ENCODE results near the gene CLEC16A. TPM values are rescaled to one million over a fixed set of nuclear protein-coding genes. Genes with fewer than 3 reads are reported as not detected.

Gene CLEC16A
- total RNA-seq, 1 donor from 2014 or later, result 57.6 TPM

DNA sequence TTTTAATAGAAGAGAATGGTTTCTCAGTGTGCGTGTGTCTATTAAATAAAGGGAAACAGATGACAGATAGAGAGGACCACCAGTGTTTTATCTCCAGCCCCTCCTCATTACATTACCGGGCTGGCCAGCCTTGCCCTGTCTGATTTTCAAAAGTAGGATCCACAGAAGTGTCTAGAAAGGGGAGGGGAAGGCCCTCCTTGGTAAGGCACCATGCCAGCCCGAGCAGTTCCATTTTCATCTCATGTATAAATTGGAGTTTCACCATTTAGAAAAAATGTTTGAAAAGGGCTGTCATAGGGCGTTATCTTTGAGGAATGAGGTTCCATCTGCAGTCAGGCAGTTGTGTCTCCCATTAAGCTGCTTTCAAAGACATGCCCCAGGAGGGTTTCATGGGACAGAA is 214.9 kb downstream of the CLEC16A start:
- no peak for ATAC-seq (ENCODE audit: low read depth)
- Mint-ChIP-seq H3K36me3 (ENCODE audit: low read depth) (peaks cover 23% of the 10 kb centered on the region), H3K4me3 (no peak overlapping the region), H3K27ac (no peak overlapping the region), H3K27me3 (no peaks in the 10 kb centered on the region), H3K4me1 (peaks cover 13% of the 10 kb centered on the region), H3K9me3 (no peaks in the 10 kb centered on the region)
- CTCF ChIA-PET, result no interaction called here
- no peak for DNase-seq
- TF ChIP-seq, protein P1, sequence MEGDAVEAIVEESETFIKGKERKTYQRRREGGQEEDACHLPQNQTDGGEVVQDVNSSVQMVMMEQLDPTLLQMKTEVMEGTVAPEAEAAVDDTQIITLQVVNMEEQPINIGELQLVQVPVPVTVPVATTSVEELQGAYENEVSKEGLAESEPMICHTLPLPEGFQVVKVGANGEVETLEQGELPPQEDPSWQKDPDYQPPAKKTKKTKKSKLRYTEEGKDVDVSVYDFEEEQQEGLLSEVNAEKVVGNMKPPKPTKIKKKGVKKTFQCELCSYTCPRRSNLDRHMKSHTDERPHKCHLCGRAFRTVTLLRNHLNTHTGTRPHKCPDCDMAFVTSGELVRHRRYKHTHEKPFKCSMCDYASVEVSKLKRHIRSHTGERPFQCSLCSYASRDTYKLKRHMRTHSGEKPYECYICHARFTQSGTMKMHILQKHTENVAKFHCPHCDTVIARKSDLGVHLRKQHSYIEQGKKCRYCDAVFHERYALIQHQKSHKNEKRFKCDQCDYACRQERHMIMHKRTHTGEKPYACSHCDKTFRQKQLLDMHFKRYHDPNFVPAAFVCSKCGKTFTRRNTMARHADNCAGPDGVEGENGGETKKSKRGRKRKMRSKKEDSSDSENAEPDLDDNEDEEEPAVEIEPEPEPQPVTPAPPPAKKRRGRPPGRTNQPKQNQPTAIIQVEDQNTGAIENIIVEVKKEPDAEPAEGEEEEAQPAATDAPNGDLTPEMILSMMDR (IDR thresholded peaks at IDR 0.05), result no peak
- intact Hi-C loops (cut with micrococcal nuclease), result no loop called here
- POLR2A ChIA-PET, result interaction anchor here (0.6 to 0.9 kb wide), 3 partner anchors 8 to 843 kb away, joined by 3 to 9 read pairs (median 3); no protein-coding TSS in a partner anchor

DNA sequence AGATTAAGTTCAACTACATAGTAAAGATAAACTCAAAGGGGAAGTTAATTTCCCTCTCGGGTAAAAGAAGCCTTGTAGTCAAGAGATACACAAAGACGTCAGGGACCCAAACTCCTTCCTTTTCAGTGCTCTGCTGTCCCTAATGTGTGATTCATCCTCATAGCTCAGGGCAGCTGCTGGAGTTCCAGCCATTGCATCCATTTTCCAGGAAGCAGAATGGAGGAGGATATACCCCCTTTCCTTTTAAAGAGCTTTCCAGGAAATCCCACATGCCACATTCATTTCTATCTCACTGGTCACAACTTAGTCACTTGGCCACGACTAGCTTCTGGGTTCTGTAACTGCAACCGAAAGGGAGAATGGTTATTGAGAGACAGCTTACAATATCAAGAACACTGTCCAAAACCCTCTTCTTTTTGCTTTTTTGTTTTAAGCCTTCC is 216.3 kb downstream of the CLEC16A start:
- H3K9me3 Mint-ChIP-seq, result no peaks in the 10 kb centered on the region
- TF ChIP-seq, protein P1 (IDR thresholded peaks at IDR 0.05), result no peak
- ChIA-PET POLR2A (no interaction called here), CTCF (interaction anchor here (1.7 kb wide), 1 partner anchor 189 kb away, joined by 4 read pairs; no protein-coding TSS in a partner anchor)
- intact Hi-C loops (cut with micrococcal nuclease), result no loop called here
- no peaks in the 10 kb centered on the region for H3K27me3 Mint-ChIP-seq
- no peak overlapping the region for H3K27ac Mint-ChIP-seq
- peaks cover 29% of the 10 kb centered on the region for H3K36me3 Mint-ChIP-seq (ENCODE audit: low read depth)
- DNase-seq (no peak), ATAC-seq (ENCODE audit: low read depth) (no peak)
- peaks cover 13% of the 10 kb centered on the region for H3K4me1 Mint-ChIP-seq
- H3K4me3 Mint-ChIP-seq, result no peak overlapping the region

DNA sequence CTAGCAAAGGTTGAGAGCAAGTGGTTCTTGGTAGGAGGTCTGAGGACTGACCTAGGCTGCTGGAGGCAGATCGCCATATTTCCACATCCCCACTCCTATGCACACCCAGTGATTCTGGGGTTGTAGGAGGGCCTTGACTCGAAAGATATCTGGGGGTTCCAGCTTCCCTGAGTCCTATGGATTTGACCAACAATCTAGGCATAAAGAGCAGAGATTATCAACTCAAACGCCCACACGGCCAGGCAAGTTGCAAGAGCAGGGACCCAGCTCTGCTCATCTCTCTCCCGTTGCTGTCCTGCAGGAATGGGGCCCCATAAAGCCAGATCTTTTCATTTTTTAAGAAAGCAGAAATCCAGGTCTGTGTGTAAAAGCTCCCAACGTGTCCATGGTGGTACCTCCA is 217.1 kb downstream of the CLEC16A start:
- no peak for ATAC-seq (ENCODE audit: low read depth)
- Mint-ChIP-seq H3K9me3 (no peaks in the 10 kb centered on the region), H3K4me1 (peaks cover 11% of the 10 kb centered on the region), H3K4me3 (no peak overlapping the region), H3K36me3 (ENCODE audit: low read depth) (peaks cover 32% of the 10 kb centered on the region), H3K27me3 (no peaks in the 10 kb centered on the region), H3K27ac (no peak overlapping the region)
- CTCF ChIA-PET, result interaction anchor here (1.7 kb wide), 1 partner anchor 190 kb away, joined by 4 read pairs; no protein-coding TSS in a partner anchor
- DNase-seq, result no peak
- POLR2A ChIA-PET, result no interaction called here
- intact Hi-C loops (cut with micrococcal nuclease), result no loop called here
- TF ChIP-seq, protein P1 (IDR thresholded peaks at IDR 0.05), result no peak

DNA sequence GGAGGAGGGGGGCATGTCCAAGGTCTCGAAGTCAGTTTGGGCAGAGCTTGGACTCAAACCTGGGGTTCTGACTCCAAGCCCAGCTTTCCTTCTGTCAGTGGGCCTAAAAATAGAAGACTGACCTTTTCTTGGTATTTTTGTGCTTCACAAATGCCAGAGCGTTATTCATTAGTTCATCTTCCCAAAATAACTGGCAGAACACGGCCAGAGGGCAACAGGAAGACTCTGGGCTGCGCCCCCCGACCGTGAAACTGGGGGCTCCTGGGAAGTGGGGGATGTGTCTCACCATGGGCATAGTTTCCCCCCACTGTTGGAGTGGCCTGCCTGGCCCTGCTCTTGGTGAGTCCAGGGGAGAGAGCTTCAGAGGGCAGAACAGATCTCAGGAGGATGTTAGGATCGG is 217.6 kb downstream of the CLEC16A start:
- ATAC-seq (ENCODE audit: low read depth), result no peak
- ChIA-PET POLR2A (no interaction called here), CTCF (interaction anchor here (1.7 kb wide), 1 partner anchor 191 kb away, joined by 4 read pairs; no protein-coding TSS in a partner anchor)

DNA sequence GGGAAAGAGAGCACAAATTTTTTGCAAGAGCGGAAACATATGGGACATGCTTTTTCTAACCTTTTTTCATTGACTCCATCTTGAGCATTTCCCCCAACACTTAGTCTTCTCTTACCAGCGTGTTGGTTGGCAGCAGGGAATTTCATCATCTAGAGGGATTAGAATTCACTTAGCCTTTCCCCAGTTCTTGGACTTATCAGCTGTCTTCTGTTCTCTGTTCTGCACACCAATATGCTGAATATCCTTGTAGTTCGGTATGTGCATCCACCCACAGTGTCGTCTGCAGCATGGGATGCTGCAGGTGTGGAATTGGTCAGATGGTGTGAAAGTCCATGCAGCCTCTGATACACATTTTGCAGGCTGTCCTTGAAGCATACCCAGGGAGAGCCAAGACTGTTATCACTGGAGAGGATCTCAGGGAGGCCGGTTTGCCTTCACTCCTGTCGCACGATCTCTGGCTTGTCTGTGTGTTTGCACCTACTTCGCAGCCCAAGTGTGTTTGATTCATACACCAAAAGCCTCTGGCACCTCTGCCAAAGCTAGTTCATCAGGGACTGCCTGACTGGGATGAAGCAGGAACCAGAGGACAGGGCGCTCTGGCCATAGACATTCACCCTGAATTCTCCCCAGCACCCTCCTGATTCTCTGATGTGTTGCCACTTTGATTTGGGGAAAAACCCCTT is 218.4 kb downstream of the CLEC16A start:
- Mint-ChIP-seq H3K4me3 (no peak overlapping the region), H3K4me1 (no peaks in the 10 kb centered on the region), H3K9me3 (no peaks in the 10 kb centered on the region), H3K36me3 (ENCODE audit: low read depth) (peaks cover 45% of the 10 kb centered on the region), H3K27me3 (no peaks in the 10 kb centered on the region), H3K27ac (peak overlapping the region; percentile 27)
- ChIA-PET CTCF (no interaction called here), POLR2A (no interaction called here)
- DNase-seq (no peak), ATAC-seq (ENCODE audit: low read depth) (no peak)
- TF ChIP-seq, protein P1 (IDR thresholded peaks at IDR 0.05), result no peak
- intact Hi-C loops (cut with micrococcal nuclease), result no loop called here

More for the DNA sequence above, 217.6 kb downstream of the CLEC16A start:
- peaks cover 6% of the 10 kb centered on the region for H3K4me1 Mint-ChIP-seq
- intact Hi-C loops (cut with micrococcal nuclease), result no loop called here
- H3K36me3 Mint-ChIP-seq (ENCODE audit: low read depth), result peaks cover 38% of the 10 kb centered on the region
- no peak overlapping the region for H3K27ac Mint-ChIP-seq
- no peaks in the 10 kb centered on the region for H3K9me3 Mint-ChIP-seq
- DNase-seq, result no peak
- TF ChIP-seq, protein P1 (IDR thresholded peaks at IDR 0.05), result no peak
- H3K27me3 Mint-ChIP-seq, result no peaks in the 10 kb centered on the region
- no peak overlapping the region for H3K4me3 Mint-ChIP-seq
